ENCODE results near the gene AHNAK.

DNA sequence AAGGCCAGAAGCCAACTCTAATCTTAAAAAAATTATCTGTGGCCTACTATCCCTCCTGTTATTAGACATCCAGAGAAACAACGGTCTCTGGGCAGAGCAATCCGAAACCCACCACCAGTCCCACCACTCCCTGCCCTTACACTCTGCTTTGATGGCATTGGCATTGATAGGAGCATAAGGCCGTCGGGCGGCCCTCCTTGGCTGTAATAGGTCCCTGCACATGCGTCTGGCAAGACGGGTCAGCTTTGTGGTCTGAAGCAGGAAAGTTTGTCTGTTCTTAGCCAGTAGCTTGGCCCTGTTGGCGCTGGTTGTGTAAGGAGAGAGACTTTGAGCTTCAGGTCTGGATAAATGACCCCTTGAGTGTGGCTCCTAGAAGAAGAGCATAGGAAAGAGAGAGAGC lies 48.5 kb upstream of the AHNAK start:
- TF ChIP-seq, protein P1, sequence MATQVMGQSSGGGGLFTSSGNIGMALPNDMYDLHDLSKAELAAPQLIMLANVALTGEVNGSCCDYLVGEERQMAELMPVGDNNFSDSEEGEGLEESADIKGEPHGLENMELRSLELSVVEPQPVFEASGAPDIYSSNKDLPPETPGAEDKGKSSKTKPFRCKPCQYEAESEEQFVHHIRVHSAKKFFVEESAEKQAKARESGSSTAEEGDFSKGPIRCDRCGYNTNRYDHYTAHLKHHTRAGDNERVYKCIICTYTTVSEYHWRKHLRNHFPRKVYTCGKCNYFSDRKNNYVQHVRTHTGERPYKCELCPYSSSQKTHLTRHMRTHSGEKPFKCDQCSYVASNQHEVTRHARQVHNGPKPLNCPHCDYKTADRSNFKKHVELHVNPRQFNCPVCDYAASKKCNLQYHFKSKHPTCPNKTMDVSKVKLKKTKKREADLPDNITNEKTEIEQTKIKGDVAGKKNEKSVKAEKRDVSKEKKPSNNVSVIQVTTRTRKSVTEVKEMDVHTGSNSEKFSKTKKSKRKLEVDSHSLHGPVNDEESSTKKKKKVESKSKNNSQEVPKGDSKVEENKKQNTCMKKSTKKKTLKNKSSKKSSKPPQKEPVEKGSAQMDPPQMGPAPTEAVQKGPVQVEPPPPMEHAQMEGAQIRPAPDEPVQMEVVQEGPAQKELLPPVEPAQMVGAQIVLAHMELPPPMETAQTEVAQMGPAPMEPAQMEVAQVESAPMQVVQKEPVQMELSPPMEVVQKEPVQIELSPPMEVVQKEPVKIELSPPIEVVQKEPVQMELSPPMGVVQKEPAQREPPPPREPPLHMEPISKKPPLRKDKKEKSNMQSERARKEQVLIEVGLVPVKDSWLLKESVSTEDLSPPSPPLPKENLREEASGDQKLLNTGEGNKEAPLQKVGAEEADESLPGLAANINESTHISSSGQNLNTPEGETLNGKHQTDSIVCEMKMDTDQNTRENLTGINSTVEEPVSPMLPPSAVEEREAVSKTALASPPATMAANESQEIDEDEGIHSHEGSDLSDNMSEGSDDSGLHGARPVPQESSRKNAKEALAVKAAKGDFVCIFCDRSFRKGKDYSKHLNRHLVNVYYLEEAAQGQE (IDR thresholded peaks at IDR 0.05; ENCODE audit: low read depth) = no peak
- no peak for TF ChIP-seq TEAD4 (IDR thresholded peaks at IDR 0.05)
- no peak for TF ChIP-seq RAD21 (IDR thresholded peaks at IDR 0.05; ENCODE audit: low read depth)
- TF ChIP-seq NFIC (IDR thresholded peaks at IDR 0.05) = no peak
- TF ChIP-seq, protein P2, sequence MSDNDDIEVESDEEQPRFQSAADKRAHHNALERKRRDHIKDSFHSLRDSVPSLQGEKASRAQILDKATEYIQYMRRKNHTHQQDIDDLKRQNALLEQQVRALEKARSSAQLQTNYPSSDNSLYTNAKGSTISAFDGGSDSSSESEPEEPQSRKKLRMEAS (IDR thresholded peaks at IDR 0.05) = no peak
- TF ChIP-seq EP300 (IDR thresholded peaks at IDR 0.05; ENCODE audit: borderline replicate concordance) = no peak
- TF ChIP-seq CREB1 (IDR thresholded peaks at IDR 0.05; ENCODE audit: low read depth) = no peak
- TF ChIP-seq, protein P3, sequence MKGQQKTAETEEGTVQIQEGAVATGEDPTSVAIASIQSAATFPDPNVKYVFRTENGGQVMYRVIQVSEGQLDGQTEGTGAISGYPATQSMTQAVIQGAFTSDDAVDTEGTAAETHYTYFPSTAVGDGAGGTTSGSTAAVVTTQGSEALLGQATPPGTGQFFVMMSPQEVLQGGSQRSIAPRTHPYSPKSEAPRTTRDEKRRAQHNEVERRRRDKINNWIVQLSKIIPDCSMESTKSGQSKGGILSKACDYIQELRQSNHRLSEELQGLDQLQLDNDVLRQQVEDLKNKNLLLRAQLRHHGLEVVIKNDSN (IDR thresholded peaks at IDR 0.05) = no peak
- no peak for TF ChIP-seq EGR1 (IDR thresholded peaks at IDR 0.05)
- TF ChIP-seq ZBTB7A (IDR thresholded peaks at IDR 0.05; ENCODE audit: low read depth) = no peak
- TF ChIP-seq YY1 (IDR thresholded peaks at IDR 0.05; ENCODE audit: low read depth) = no peak
- TF ChIP-seq FOXM1 (IDR thresholded peaks at IDR 0.05; ENCODE audit: borderline replicate concordance, low read depth) = no peak
- TF ChIP-seq CEBPB (IDR thresholded peaks at IDR 0.05) = no peak

All from Ishikawa (cell line).